Activated naive CD8-positive, alpha-beta T cell (primary cell): ENCODE data around the gene WFDC5.

Experiments used
- H3K27ac Mint-ChIP-seq: one replicate; pipeline ENCODE4 v1.8.0; 2021; ENCODE audit warnings: mixed read lengths
- H3K27me3 Mint-ChIP-seq: one replicate; pipeline ENCODE4 v1.8.0; 2021; ENCODE audit warnings: mixed read lengths
- H3K36me3 Mint-ChIP-seq: one replicate; pipeline ENCODE4 v1.8.0; 2021; ENCODE audit warnings: mixed read lengths
- H3K4me1 Mint-ChIP-seq: one replicate; pipeline ENCODE4 v1.8.0; 2021; ENCODE audit warnings: low read depth, mixed read lengths
- H3K4me3 Mint-ChIP-seq: one replicate; pipeline ENCODE4 v1.8.0; 2021; ENCODE audit warnings: mild to moderate bottlenecking, mixed read lengths
- H3K9me3 Mint-ChIP-seq: one replicate; pipeline ENCODE4 v1.8.0; 2021; ENCODE audit warnings: low read depth, mixed read lengths

Gene WFDC5

GRCh38 chr20:45128099-45128498, 13.1 kb upstream of the WFDC5 start:
- no peaks in the 10 kb centered on the region for H3K4me1 Mint-ChIP-seq
- peaks cover 24% of the 10 kb centered on the region for H3K27me3 Mint-ChIP-seq
- H3K9me3 Mint-ChIP-seq = no peaks in the 10 kb centered on the region
- no peak overlapping the region for H3K27ac Mint-ChIP-seq
- H3K36me3 Mint-ChIP-seq = no peaks in the 10 kb centered on the region
- no peak overlapping the region for H3K4me3 Mint-ChIP-seq

DNA sequence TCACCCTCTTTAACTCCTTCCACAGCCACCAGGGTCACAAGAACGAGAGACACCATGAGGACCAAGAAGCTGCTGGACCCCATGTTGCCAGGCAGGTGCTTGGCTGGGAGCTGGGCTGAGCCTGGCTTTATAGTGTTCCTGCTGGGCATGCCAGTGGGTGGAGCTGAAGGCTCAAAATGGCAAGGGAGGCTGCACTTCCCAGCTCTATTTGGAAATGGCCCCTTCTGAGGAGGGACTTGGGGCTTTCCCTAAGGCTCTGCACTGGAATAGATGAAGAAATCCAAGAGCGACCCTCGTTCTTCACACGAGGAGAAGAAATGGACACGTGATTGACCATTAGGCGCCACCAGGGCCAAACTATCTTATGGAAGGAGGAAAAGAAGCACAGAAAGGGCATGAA, 9.4 kb upstream of the WFDC5 start, which contains the start of gene WFDC12:
WFDC12 (minus strand) TSS at position 101 of the 400 bp plus-strand sequence; CDS start at position 83, 18 bp downstream.
- no peak within 1 kb of the TSS for H3K27ac Mint-ChIP-seq
- H3K9me3 Mint-ChIP-seq = no peaks in the 10 kb centered on the region
- peaks cover 25% of the 10 kb centered on the region for H3K27me3 Mint-ChIP-seq
- H3K4me3 Mint-ChIP-seq = no peak within 1 kb of the TSS
- H3K4me1 Mint-ChIP-seq = no peaks in the 10 kb centered on the region
- peaks cover 3% of the 10 kb centered on the region for H3K36me3 Mint-ChIP-seq

GRCh38 chr20:45121388-45121787, 6.4 kb upstream of the WFDC5 start:
- no peak overlapping the region for H3K27ac Mint-ChIP-seq
- no peaks in the 10 kb centered on the region for H3K9me3 Mint-ChIP-seq
- H3K27me3 Mint-ChIP-seq = peaks cover 15% of the 10 kb centered on the region
- peaks cover 3% of the 10 kb centered on the region for H3K36me3 Mint-ChIP-seq
- H3K4me3 Mint-ChIP-seq = no peak overlapping the region
- no peaks in the 10 kb centered on the region for H3K4me1 Mint-ChIP-seq

GRCh38 chr20:45119556-45120266, 4.7 kb upstream of the WFDC5 start:
- peaks cover 11% of the 10 kb centered on the region for H3K27me3 Mint-ChIP-seq
- H3K4me1 Mint-ChIP-seq = peaks cover 2% of the 10 kb centered on the region
- H3K27ac Mint-ChIP-seq = no peak overlapping the region
- H3K9me3 Mint-ChIP-seq = no peaks in the 10 kb centered on the region
- H3K36me3 Mint-ChIP-seq = peaks cover 3% of the 10 kb centered on the region
- H3K4me3 Mint-ChIP-seq = no peak overlapping the region

GRCh38 chr20:45118028-45118427, 3.1 kb upstream of the WFDC5 start:
- no peaks in the 10 kb centered on the region for H3K9me3 Mint-ChIP-seq
- peaks cover 11% of the 10 kb centered on the region for H3K27me3 Mint-ChIP-seq
- H3K4me1 Mint-ChIP-seq = peaks cover 2% of the 10 kb centered on the region
- H3K27ac Mint-ChIP-seq = no peak overlapping the region
- H3K4me3 Mint-ChIP-seq = no peak overlapping the region
- H3K36me3 Mint-ChIP-seq = peaks cover 3% of the 10 kb centered on the region

DNA sequence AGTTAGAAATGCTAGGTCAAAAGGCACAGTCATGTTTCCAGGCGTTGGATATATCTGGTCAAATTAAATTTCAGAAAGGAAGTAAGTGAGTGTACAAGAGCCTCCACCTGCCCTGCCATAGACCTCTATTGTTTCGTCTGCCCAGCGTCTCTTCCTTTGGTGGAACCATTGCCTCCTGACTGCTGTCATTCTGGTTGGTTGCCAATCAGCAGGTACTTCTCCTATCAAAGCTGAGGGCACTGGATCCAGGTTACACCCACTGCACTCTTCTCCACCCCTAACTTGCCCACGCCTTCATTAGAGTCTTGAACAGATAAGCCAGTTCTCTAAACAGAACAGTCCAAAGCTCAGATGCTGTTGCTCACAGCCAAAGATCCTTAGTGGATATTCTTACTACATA, 2.6 kb upstream of the WFDC5 start:
- peaks cover 10% of the 10 kb centered on the region for H3K27me3 Mint-ChIP-seq
- no peak overlapping the region for H3K4me3 Mint-ChIP-seq
- no peaks in the 10 kb centered on the region for H3K9me3 Mint-ChIP-seq
- no peak overlapping the region for H3K27ac Mint-ChIP-seq
- peaks cover 3% of the 10 kb centered on the region for H3K36me3 Mint-ChIP-seq
- H3K4me1 Mint-ChIP-seq = peaks cover 2% of the 10 kb centered on the region

DNA sequence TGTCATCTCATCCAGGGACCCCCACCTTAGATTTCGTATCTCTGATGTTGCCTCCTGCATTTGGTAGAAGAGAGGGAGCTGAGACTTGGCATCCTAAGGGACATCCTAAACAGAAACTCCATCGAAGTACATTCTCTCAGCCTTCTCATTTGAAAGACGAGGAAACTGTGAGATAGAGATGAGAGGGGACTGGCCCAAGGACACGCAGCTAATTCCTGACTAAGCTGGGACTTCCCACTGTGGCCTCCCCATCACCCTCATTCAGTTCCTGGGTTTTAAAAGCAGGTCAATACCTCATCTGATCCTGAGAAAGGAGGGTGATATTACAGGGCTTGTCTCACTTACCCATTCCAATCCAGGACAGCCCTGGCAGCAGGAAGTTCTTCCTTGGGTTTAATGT, 855 bp upstream of the WFDC5 start:
- H3K36me3 Mint-ChIP-seq = peaks cover 3% of the 10 kb centered on the region
- H3K4me3 Mint-ChIP-seq = no peak overlapping the region
- H3K4me1 Mint-ChIP-seq = peaks cover 2% of the 10 kb centered on the region
- H3K27me3 Mint-ChIP-seq = peaks cover 9% of the 10 kb centered on the region
- no peak overlapping the region for H3K27ac Mint-ChIP-seq
- no peaks in the 10 kb centered on the region for H3K9me3 Mint-ChIP-seq

- Mint-ChIP-seq H3K9me3 (no peaks in the 10 kb centered on the region), H3K36me3 (peaks cover 2% of the 10 kb centered on the region), H3K4me3 (no peak overlapping the region), H3K27me3 (peaks cover 6% of the 10 kb centered on the region), H3K4me1 (peaks cover 2% of the 10 kb centered on the region), H3K27ac (no peak overlapping the region)
These were observed 406 bp upstream of the WFDC5 start for GRCh38 chr20:45115386-45115774.

- peaks cover 2% of the 10 kb centered on the region for H3K4me1 Mint-ChIP-seq
- H3K27ac Mint-ChIP-seq = no peak overlapping the region
- H3K36me3 Mint-ChIP-seq = no peaks in the 10 kb centered on the region
- no peak overlapping the region for H3K4me3 Mint-ChIP-seq
- peaks cover 2% of the 10 kb centered on the region for H3K27me3 Mint-ChIP-seq
- H3K9me3 Mint-ChIP-seq = no peaks in the 10 kb centered on the region
These were observed 1.1 kb downstream of the WFDC5 start for GRCh38 chr20:45113865-45114264.

GRCh38 chr20:45112754-45113153, 2.2 kb downstream of the WFDC5 start:
- Mint-ChIP-seq H3K27me3 (peaks cover 2% of the 10 kb centered on the region), H3K4me3 (no peak overlapping the region), H3K9me3 (no peaks in the 10 kb centered on the region), H3K27ac (no peak overlapping the region), H3K4me1 (peaks cover 2% of the 10 kb centered on the region), H3K36me3 (no peaks in the 10 kb centered on the region)

- peaks cover 2% of the 10 kb centered on the region for H3K4me1 Mint-ChIP-seq
- H3K36me3 Mint-ChIP-seq = no peaks in the 10 kb centered on the region
- H3K27ac Mint-ChIP-seq = no peak overlapping the region
- no peak overlapping the region for H3K4me3 Mint-ChIP-seq
- peaks cover 2% of the 10 kb centered on the region for H3K27me3 Mint-ChIP-seq
- no peaks in the 10 kb centered on the region for H3K9me3 Mint-ChIP-seq
These were observed 3.0 kb downstream of the WFDC5 start for GRCh38 chr20:45111799-45112471.

GRCh38 chr20:45111285-45111684, 3.7 kb downstream of the WFDC5 start:
- Mint-ChIP-seq H3K27ac (no peak overlapping the region), H3K4me1 (peaks cover 2% of the 10 kb centered on the region), H3K9me3 (no peaks in the 10 kb centered on the region), H3K27me3 (peaks cover 2% of the 10 kb centered on the region), H3K36me3 (no peaks in the 10 kb centered on the region), H3K4me3 (no peak overlapping the region)

DNA sequence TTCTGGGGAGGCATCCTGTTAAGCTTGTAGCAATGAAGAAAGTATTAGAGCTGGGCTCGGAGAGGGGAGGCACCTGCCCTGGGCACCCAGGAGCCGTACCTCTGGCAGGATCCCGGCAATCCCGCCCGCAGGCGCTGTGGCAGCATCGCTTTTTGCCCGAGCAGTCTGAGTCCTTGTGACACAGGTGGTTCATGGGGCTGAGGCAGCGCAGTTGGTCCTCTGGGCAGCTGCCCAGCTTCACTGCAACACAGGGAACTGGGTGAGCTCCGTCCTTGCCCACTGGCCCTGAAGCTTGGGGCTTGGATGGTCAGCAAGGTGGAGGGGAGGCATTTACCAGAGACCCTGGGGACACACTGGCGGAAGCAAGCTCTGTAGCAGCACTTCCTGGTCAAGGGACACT, 4.7 kb downstream of the WFDC5 start:
- Mint-ChIP-seq H3K27ac (no peak overlapping the region), H3K9me3 (no peaks in the 10 kb centered on the region), H3K4me3 (no peak overlapping the region), H3K36me3 (no peaks in the 10 kb centered on the region), H3K27me3 (peaks cover 2% of the 10 kb centered on the region), H3K4me1 (peaks cover 2% of the 10 kb centered on the region)

DNA sequence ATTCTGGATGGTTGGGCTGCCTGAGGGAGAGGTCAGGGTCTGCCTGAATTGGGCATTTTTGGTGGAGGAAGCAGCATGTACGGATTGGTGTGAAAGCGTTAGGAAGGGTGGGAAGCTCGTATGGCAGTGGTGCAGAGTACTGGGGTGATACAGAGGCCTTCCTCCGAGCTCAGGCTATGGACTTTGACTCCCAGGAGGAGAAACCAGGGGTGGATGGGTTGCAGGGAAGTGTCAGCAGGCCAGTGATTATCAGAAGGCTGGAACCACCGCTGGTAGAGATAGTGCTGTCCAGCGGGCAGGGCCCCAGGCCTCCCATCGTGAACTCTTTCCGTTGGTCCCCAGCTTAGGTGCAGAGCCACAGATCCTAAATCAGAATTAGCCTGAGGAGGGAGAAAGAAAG, 5.3 kb downstream of the WFDC5 start:
- H3K36me3 Mint-ChIP-seq = no peaks in the 10 kb centered on the region

DNA sequence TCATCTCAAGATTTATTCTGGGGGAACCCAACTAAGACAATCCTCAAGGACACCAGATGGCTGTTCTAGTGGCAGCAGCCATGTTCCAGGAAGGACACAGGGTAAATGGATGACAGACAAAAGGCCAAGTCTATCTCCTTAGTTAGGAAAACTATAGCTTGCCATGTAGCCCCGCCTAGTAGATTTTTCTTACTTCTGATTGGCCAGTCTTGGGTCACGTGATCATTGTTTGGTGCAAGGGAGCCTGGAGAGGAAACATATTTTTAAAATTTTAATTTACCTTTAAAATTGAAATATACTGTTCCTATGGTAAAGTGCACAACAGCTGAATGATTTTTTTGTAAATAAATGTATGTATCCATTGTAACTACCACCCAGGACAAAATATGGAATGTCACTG, 9.7 kb downstream of the WFDC5 start:
- H3K9me3 Mint-ChIP-seq = no peaks in the 10 kb centered on the region
- H3K27ac Mint-ChIP-seq = no peak overlapping the region
- H3K36me3 Mint-ChIP-seq = no peaks in the 10 kb centered on the region
- H3K4me1 Mint-ChIP-seq = peaks cover 3% of the 10 kb centered on the region
- peaks cover 17% of the 10 kb centered on the region for H3K27me3 Mint-ChIP-seq
- no peak overlapping the region for H3K4me3 Mint-ChIP-seq

More for the DNA sequence above, 5.3 kb downstream of the WFDC5 start:
- H3K27me3 Mint-ChIP-seq = peaks cover 2% of the 10 kb centered on the region
- no peak overlapping the region for H3K4me3 Mint-ChIP-seq
- H3K9me3 Mint-ChIP-seq = no peaks in the 10 kb centered on the region
- H3K4me1 Mint-ChIP-seq = no peaks in the 10 kb centered on the region
- H3K27ac Mint-ChIP-seq = no peak overlapping the region

- no peaks in the 10 kb centered on the region for H3K36me3 Mint-ChIP-seq
- H3K27ac Mint-ChIP-seq = no peak overlapping the region
- H3K9me3 Mint-ChIP-seq = no peaks in the 10 kb centered on the region
- no peak overlapping the region for H3K4me3 Mint-ChIP-seq
- peaks cover 6% of the 10 kb centered on the region for H3K4me1 Mint-ChIP-seq
- H3K27me3 Mint-ChIP-seq = peaks cover 22% of the 10 kb centered on the region
These were observed 10.2 kb downstream of the WFDC5 start for GRCh38 chr20:45104786-45105185.
